H1 (cell line): ENCODE measurements around the gene ECPAS. TPM values are rescaled to one million over a fixed set of nuclear protein-coding genes. Genes with fewer than 3 reads are reported as not detected.

Experiments used
- CHD1 ChIP-seq: IDR thresholded peaks from 2 replicates; pipeline ENCODE4 v1.6.1; 2012; ENCODE audit warnings: low read depth, low read length, improper control_type of control experiment
- EP300 ChIP-seq, 2 experiments: IDR thresholded peaks; 1 replicate in 1 of 2; 2 replicates in 1 of 2; pipeline ENCODE4 v1.6.1; 2011 to 2012; ENCODE audit warnings: low read depth in 2 of 2, low read length in 2 of 2, mild to moderate bottlenecking in 2 of 2, borderline replicate concordance in 1 of 2, inconsistent platforms in 1 of 2, moderate library complexity in 1 of 2
- HDAC6 ChIP-seq: IDR thresholded peaks from one replicate; pipeline ENCODE4 v1.7.1; 2012; ENCODE audit warnings: low read depth, mild to moderate bottlenecking, inconsistent platforms, low read length, moderate library complexity
- polyA plus RNA-seq, 7 experiments: library from polyadenylated mRNA; depleted of rRNA in 3 of 7; stranded (reverse) in 5 of 7; unstranded in 2 of 7; fragments of >200 nt in 5 of 7; fragments of 200-250 nt in 2 of 7; gene quantifications; 1 replicate in 5 of 7; 2 replicates in 1 of 7; 4 replicates in 1 of 7; pipeline versions ENCODE4 v1.2.1 to v1.2.3, GENCODE V29; 2011 to 2013; ENCODE audit warnings: missing spikeins in 2 of 7, mixed read lengths in 2 of 7
- small RNA-seq: library from polyadenylated mRNA; stranded (forward); fragments of <200 nt; extraction: miRNeasy Mini kit (QIAGEN cat#:217004); gene quantifications from one replicate; pipeline ENCODE3, GENCODE V24; 2013; ENCODE audit not compliant: insufficient read depth
- total RNA-seq: library from RNA; stranded (reverse); fragmentation: NEBNext Ultra II Directional; extraction: Animal tissue kit (Norgen Biotek cat#: 25700); gene quantifications from 2 replicates; pipeline ENCODE4 v1.2.1, GENCODE V29; 2021
- TF ChIP-seq, protein P1 (sequence below): IDR thresholded peaks from 2 replicates; pipeline ENCODE4 v1.6.1; 2012; ENCODE audit warnings: low read length, inconsistent platforms

The ECPAS gene
- total and polyA plus RNA-seq, 2 of the 8 experiments (the other 6 are each of a cell fraction or from before 2014, with no cell fraction given), result 20.9 to 131 TPM

DNA sequence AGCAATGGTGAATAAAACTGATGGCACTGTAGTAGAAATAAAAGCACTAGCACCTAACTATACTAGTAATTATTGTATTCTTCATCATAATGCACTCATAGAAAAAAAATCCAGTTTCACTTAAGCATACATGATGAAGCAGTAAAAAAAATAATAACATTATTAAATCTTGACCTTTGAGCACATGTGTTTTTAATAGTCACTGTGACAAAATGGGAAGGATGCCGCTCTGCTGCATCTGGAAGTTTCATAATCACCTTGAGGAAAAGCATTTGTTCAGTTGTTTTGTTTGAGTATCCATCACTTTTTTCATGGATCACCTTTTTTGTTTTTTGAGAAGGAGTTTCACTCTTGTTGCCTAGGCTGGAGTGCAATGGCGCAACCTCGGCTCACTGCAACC, 167.4 kb downstream of the ECPAS start (continued):
- TF ChIP-seq CHD1 (no peak), EP300 (IDR thresholded peaks at IDR 0.05; ENCODE audit: borderline replicate concordance in 1 of 2, low read depth in 2 of 2, low read length in 2 of 2) (no peak), HDAC6 (no peak)
- TF ChIP-seq, protein P1, sequence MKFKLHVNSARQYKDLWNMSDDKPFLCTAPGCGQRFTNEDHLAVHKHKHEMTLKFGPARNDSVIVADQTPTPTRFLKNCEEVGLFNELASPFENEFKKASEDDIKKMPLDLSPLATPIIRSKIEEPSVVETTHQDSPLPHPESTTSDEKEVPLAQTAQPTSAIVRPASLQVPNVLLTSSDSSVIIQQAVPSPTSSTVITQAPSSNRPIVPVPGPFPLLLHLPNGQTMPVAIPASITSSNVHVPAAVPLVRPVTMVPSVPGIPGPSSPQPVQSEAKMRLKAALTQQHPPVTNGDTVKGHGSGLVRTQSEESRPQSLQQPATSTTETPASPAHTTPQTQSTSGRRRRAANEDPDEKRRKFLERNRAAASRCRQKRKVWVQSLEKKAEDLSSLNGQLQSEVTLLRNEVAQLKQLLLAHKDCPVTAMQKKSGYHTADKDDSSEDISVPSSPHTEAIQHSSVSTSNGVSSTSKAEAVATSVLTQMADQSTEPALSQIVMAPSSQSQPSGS, result no peak
- TF ChIP-seq, all 59 proteins: peak for 0

Small RNA genes lying within 50 kb of the gene (small RNA-seq; reads per million reads assigned to genes)
- gene RNA5SP294, result not detected

Other genes with a start within 250 kb of the ECPAS start
- not detected in 2 replicates for gene OR2K2, start 154.2 kb downstream of the ECPAS start, total RNA-seq
- gene OR2K2, start 154.2 kb downstream of the ECPAS start, polyA plus RNA-seq (2011; rRNA removed), result not detected in 2 replicates
- gene ZNF483, start 40.8 kb upstream of the ECPAS start, total RNA-seq, result 82.0 and 83.8 TPM in 2 replicates
- gene ZNF483, start 40.8 kb upstream of the ECPAS start, polyA plus RNA-seq (2011; rRNA removed), result 3.2 and 4.8 TPM in 2 replicates
- gene PTGR1, start 115.3 kb upstream of the ECPAS start, total RNA-seq, result 28.5 and 29.3 TPM in 2 replicates
- 12.4 and 16.9 TPM in 2 replicates for gene PTGR1, start 115.3 kb upstream of the ECPAS start, polyA plus RNA-seq (2011; rRNA removed)
- 6.2 and 6.6 TPM in 2 replicates for gene DNAJC25, start 147.0 kb upstream of the ECPAS start, total RNA-seq
- 2.5 and 2.7 TPM in 2 replicates for gene DNAJC25, start 147.0 kb upstream of the ECPAS start, polyA plus RNA-seq (2011; rRNA removed)
- gene GNG10, start 177.2 kb upstream of the ECPAS start, total RNA-seq, result 28.5 and 30.5 TPM in 2 replicates
- gene GNG10, start 177.2 kb upstream of the ECPAS start, polyA plus RNA-seq (2011; rRNA removed), result 17.7 and 24.7 TPM in 2 replicates